Hematopoietic multipotent progenitor cell treated with erythropoietin and hydrocortisone succinate and interleukin-3 and kit ligand, for 17 days (in vitro differentiated cells): ENCODE results near the gene ASF1A.
"Not testable (repeated sequence)": the region's sequence is repeated elsewhere in the genome, so short reads cannot be mapped to it uniquely, and the experiment has no call there.

ENCODE experiments used
- DNase-seq: peaks from one replicate; pipeline ENCODE4 v3.0.0-alpha.2; 2015; ENCODE audit warnings: low spot score

Gene ASF1A

GRCh38 chr6:118893807-118894424, at the start of gene ASF1A:
Gene ASF1A, plus strand, starts transcription at chr6:118894152. Its CDS starts 262 bp downstream, at chr6:118894414.
- DNase-seq: peak; percentile 97

DNA sequence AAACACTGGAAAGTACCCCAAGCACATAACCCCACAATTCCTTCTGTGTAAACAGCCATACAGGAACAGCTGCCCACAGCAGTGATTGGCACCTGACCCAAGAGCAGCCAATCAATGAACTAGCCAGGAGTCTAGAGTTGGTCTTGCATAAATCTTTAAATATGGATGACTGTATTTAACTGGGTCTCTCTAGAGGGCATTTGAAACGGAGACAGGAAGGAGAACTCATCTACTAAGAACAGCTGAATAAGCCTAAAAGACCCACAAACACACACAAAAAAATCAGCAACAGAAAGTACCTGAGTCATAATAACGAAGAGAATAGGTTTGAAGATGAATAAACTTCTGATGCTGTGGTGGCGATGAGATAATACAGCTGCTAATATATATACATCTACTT, 49.0 kb upstream of the ASF1A start:
- no peak for DNase-seq

GRCh38 chr6:118853408-118853807, 40.5 kb upstream of the ASF1A start:
- DNase-seq: no peak

GRCh38 chr6:118856301-118856700, 37.7 kb upstream of the ASF1A start:
- DNase-seq: no peak

GRCh38 chr6:118859517-118860064, 34.4 kb upstream of the ASF1A start:
- DNase-seq: no peak

DNA sequence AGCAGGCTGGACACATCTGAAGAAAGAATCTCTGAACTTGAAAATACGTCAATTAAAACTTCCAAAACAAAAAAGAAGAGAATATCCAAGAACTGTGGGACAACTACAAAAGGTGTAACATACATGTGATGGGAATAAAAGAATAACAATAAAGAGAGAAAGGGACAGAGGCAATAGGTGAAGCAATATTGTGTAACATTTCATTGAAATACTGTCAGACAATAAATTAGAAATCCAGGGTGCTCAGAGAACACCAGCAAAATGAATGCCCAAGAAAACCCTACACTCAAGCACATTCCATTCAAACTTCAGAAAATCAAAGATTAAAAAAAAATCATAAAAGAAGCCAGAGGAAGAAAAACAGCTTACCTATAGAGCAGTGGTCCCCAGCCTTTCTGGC, 33.6 kb upstream of the ASF1A start:
- no peak for DNase-seq

- no peak for DNase-seq
Observed at GRCh38 chr6:118860880-118861279, 33.1 kb upstream of the ASF1A start.

DNA sequence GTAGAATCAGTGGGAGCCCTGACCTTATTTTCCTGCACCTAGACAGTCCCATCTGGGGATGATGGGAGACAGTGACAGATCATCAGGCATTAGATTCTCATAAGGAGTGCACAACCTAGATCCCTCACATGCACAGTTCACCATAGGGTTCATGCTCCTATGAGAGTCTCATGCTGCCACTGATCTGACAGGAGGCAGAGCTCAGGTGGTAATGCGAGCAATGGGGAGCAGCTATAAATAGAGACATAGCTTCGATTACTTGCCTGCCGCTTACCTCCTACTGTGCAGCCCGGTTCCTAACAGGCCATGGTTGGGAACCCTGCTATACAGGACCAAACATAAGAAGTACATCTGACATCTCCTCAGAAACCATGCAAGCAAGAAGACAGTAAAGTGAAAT, 31.5 kb upstream of the ASF1A start:
- DNase-seq: no peak

DNA sequence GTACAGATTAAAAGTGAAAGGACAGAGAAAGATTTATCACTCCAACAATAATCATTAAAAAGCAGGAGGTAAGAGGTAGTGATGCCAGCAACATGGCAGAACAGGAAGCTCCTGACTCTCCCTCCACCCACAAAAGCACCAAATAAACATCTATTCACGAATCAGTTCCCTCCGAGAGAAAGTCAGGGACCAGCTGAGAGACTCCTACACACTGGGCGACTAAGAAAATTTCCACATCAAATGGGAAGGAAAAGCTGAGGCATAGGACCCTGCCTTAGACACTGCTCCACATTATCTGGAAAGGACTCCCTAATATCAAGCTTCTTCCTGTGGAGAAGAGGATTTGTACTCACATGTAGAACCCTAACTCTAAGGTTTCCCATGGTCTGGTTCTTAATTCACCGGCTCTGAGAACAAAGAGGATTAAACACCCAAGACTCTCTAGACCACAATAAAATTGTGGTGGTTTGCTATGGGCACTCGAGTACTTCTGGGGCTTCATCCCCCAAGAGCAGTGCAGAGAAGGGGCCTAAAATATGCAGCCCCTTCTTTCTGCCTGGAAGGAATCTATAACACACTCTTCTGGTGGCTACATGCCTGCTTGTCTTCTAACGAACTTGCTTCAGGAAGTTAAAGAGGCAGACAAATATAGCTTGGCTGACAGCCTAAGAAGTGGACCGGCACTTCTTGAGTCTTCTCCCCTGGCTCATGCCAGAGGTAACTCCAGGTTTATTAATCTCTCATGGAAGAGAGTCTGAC, 29.4 kb upstream of the ASF1A start:
- no peak for DNase-seq

- no peak for DNase-seq
Observed at GRCh38 chr6:118865100-118865391, 28.9 kb upstream of the ASF1A start.

DNA sequence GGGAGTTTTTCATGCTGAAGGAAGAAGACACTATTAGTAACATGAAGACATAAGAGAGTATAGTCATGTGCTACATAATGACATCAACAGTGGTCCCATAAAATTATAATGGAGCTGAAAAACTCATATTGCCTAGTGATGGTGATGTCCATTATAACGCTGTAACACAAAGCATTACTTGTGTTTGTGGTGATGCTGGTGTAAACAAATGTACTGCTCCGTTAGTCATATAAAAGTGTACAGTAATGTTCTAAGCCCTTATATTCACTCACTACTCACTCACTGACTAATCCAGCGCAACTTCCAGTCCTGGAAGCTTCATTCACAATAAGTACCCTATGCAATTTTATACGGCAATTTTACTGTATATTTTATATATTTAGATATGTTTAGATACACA, 26.8 kb upstream of the ASF1A start:
- no peak for DNase-seq

DNA sequence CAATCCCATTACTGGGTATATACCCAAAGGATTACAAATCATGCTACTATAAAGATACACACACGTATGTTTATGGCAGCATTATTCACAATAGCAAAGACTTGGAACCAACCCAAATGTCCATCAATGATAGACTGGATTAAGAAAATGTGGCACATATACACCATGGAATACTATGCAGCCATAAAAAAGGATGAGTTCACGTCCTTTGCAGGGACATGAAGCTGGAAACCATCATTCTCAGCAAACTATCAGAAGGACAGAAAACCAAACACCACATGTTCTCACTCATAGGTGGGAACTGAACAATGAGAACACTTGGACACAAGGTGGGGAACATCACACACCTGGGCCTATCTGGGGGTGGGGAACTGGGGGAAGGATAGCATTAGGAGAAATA, 25.1 kb upstream of the ASF1A start:
- DNase-seq: not testable (repeated sequence)

DNA sequence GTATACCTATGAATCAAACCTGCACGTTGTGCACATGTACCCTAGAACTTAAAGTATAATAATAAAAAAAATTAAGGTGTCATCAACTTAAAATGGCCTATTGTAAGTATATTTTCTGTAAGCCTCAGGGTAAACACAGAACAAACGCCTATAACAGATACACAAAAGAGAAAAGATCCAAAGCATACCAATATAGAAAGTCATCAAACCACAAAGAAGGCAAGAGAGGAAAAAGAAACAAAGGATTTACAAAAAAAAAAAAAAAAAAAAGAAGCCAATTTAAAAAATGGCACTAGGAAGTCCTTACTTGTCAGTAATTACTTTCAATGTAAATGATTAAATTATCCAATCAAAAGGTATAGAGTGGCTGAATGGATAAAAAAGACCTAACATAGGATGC, 24.6 kb upstream of the ASF1A start:
- no peak for DNase-seq

GRCh38 chr6:118869894-118870589, 23.9 kb upstream of the ASF1A start:
- DNase-seq: no peak

GRCh38 chr6:118871331-118871730, 22.6 kb upstream of the ASF1A start:
- no peak for DNase-seq

DNA sequence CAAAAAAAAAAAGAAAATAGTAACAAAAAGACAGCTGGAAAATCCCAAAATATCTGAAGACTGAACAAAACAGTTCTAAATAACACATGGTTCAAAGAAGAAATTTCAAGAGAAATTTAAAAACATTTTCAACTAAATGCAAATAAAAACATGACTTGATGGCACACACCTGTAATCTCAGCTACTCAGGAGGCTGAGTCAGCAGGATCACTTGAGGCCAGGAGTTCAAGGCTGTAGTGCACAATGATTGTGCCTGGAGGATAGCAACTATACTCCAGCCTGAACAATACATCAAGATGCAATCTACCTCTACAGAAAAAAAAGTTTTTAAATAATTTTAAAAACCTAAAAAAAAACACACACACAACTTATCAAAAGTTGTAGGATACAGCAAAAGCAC, 21.6 kb upstream of the ASF1A start:
- no peak for DNase-seq

DNA sequence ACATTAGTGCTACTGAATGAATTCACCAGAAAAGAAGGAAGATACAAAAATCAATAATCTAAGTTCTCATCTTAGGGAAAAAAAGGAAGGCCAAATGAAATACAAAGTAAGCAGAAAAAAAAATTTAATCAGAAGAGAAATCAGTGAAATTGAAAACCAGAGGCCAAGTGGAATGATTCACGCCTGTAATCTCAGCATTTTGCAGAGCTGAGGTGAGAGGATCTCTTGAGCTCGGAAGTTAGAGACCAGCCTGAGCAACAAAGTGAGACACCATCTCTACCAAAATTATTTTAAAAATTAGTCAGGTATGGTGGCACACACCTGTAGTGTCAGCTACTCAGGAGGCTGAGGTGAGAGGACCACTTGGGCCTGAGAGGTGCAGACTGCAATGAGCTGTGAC, 21.2 kb upstream of the ASF1A start:
- no peak for DNase-seq

- DNase-seq: no peak
Observed at GRCh38 chr6:118873239-118873638, 20.7 kb upstream of the ASF1A start.

- no peak for DNase-seq
Observed at GRCh38 chr6:118875672-118876071, 18.3 kb upstream of the ASF1A start.

- DNase-seq: no peak
Observed at GRCh38 chr6:118876198-118876597, 17.8 kb upstream of the ASF1A start.

- no peak for DNase-seq
Observed at GRCh38 chr6:118876814-118877213, 17.1 kb upstream of the ASF1A start.

GRCh38 chr6:118877806-118878205, 16.1 kb upstream of the ASF1A start:
- DNase-seq: no peak
